Psoas muscle (tissue), 8 donors: ENCODE data around the gene TNIK. TPM values are rescaled to one million over a fixed set of nuclear protein-coding genes. Genes with fewer than 3 reads are reported as not detected.

Experiments used
- ATAC-seq, 4 donors: fragments of 200-7000 bp; cut with Tn5 transposase; one replicate each; pipeline ENCODE4 v1.9.1; 2020; ENCODE audit warnings: moderate library complexity in 3 of 4, mild to moderate bottlenecking in 2 of 4
- DNase-seq, 2 donors: peaks; one replicate each; pipeline ENCODE4 v3.0.0-alpha.2; 2020
- H3K27ac ChIP-seq: fragments of 200-600 bp; one replicate; pipeline ENCODE4 v1.8.0; 2022
- H3K27me3 ChIP-seq, 3 donors: fragments of 200-600 bp in 1 of 3; one replicate each; pipeline versions ENCODE4 v1.6.1 to v1.8.0; 2013 to 2022; ENCODE audit warnings: low read length in 2 of 3, mild to moderate bottlenecking in 2 of 3, moderate library complexity in 1 of 3; ENCODE audit not compliant: insufficient read depth in 3 of 3
- H3K36me3 ChIP-seq, 2 donors: fragments of 200-600 bp in 1 of 2; one replicate each; pipeline versions ENCODE4 v1.6.1 to v1.8.0; 2013 to 2022; ENCODE audit warnings: low read depth in 1 of 2, mild to moderate bottlenecking in 1 of 2, moderate library complexity in 1 of 2; ENCODE audit not compliant: insufficient read depth in 1 of 2
- H3K4me1 ChIP-seq: fragments of 200-600 bp; one replicate; pipeline ENCODE4 v1.8.0; 2022
- H3K4me3 ChIP-seq: fragments of 200-600 bp; one replicate; pipeline ENCODE4 v1.8.0; 2022; ENCODE audit warnings: mild to moderate bottlenecking
- H3K9me3 ChIP-seq: fragments of 200-600 bp; one replicate; pipeline ENCODE4 v1.8.0; 2022
- WGBS, 3 donors: extraction: QIAGEN DNeasy Blood & Tissue Kit; methylation state at CpG; one replicate each; pipeline versions ENCODE4 v1.1.6 to v1.1.7; 2013; 5-methylcytosine and 5-hydroxymethylcytosine counted together
- intact Hi-C, 2 donors: fragments of 100-400 bp; cut with DNase I; formaldehyde crosslinking; loops; one replicate each; pipeline versions ENCODE4 v1.11.0 to v1.14.2; 2022
- polyA plus RNA-seq, 3 donors: library from polyadenylated mRNA; stranded (reverse); fragments of 200-250 nt; gene quantifications; one replicate each; pipeline ENCODE4 v1.2.3, GENCODE V29; 2013
- total RNA-seq, 4 donors: library from RNA; stranded (reverse); fragmentation: NEBNext Ultra II Directional in 2 of 4; extraction: Animal tissue kit (Norgen Biotek cat#: 25700) in 2 of 4; gene quantifications; one replicate each; pipeline versions ENCODE4 v1.2.1 to v1.2.4, GENCODE V29; 2021 to 2023
- TF ChIP-seq, protein P1 (sequence below): fragments of 200-600 bp; IDR thresholded peaks from one replicate; pipeline ENCODE4 v1.8.0; 2022; ENCODE audit warnings: antibody characterized with exemption
- donor health status: healthy with polysubstance abuse.
- donor health status: DM: no; HTN: no; CAD: no; lungs with moderate emphysema.
- donor health status: Bipolar disorder and iron deficiency.
- donor health status: healthy.
- donor health status: DM: yes; HTN: yes; CAD: no.
- donor health status: DM: no; HTN: no; CAD: no.
- donor health status: DM: no; HTN: no; CAD: no.
- donor health status: DM: yes; HTN: yes; CAD: no.

The TNIK gene
- total and polyA plus RNA-seq, 7 donors: 9.9 to 32.4 (median 12.5) TPM

DNA sequence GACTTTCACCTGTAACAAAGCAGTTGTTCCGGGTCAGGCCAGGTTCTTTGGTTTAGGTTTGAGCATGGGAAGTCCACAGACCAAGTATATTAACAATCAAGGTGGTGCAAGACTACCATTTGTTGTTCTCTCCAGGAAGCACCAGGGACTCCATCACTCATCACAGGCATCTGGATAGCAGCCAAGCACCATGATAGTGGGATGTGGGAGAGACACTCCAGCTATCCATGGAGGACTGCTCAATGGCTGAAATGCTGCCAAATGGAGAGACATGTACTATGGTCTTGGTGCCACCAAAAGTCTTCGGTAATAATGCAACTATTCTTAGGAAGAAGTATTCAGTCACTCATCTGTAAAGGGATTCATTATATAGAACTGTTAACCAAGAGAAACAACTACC lies 143.0 kb downstream of the TNIK start:
- Histone ChIP-seq H3K27ac (peak overlapping the region; percentile 39), H3K27me3 (no peaks in the 10 kb centered on the region), H3K36me3 (no peaks in the 10 kb centered on the region), H3K4me3 (no peak overlapping the region), H3K4me1 (peaks cover 42% of the 10 kb centered on the region), H3K9me3 (no peaks in the 10 kb centered on the region)
- DNase-seq (no peak), ATAC-seq (peak in 1 of 4 donors; percentile 26)
- TF ChIP-seq, protein P1, sequence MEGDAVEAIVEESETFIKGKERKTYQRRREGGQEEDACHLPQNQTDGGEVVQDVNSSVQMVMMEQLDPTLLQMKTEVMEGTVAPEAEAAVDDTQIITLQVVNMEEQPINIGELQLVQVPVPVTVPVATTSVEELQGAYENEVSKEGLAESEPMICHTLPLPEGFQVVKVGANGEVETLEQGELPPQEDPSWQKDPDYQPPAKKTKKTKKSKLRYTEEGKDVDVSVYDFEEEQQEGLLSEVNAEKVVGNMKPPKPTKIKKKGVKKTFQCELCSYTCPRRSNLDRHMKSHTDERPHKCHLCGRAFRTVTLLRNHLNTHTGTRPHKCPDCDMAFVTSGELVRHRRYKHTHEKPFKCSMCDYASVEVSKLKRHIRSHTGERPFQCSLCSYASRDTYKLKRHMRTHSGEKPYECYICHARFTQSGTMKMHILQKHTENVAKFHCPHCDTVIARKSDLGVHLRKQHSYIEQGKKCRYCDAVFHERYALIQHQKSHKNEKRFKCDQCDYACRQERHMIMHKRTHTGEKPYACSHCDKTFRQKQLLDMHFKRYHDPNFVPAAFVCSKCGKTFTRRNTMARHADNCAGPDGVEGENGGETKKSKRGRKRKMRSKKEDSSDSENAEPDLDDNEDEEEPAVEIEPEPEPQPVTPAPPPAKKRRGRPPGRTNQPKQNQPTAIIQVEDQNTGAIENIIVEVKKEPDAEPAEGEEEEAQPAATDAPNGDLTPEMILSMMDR: no peak
- WGBS, 3 donors: 70 to 82% (median 77%) methylated on average over 2 of the region's 2 CpGs
- intact Hi-C loops: loop anchor here (2.0 to 10.0 kb wide), 2 partner anchors 26 to 122 kb away; no protein-coding TSS in a partner anchor

DNA sequence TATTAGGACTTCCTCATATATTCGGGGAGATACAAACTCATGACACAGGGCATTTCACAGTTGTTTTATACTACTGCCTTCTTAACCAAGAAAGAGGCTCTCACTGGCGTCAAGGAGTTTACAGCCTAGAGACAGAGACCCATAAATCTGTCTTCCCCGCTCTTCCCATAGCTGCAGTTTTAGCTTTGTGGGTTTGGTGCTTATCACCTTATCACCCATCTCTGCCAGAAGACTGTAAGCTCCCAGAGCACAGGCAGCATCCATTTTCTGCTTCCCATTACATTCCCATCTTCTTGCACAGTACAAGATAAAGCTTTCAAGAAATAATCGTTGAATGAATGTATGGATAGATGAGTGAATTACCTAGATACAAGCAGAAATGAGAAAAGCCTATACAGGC lies 144.3 kb downstream of the TNIK start:
- Histone ChIP-seq H3K27me3 (no peaks in the 10 kb centered on the region), H3K4me3 (no peak overlapping the region), H3K36me3 (no peaks in the 10 kb centered on the region), H3K27ac (no peak overlapping the region), H3K4me1 (peaks cover 37% of the 10 kb centered on the region), H3K9me3 (no peaks in the 10 kb centered on the region)
- no peak for ATAC-seq
- TF ChIP-seq, protein P1: no peak
- DNase-seq: no peak
- WGBS, 3 donors: 74 to 90% (median 79%) methylated on average over 4 of the region's 4 CpGs
- intact Hi-C loops: loop anchor here (2.0 to 10.0 kb wide), 2 partner anchors 25 to 121 kb away; no protein-coding TSS in a partner anchor

- intact Hi-C loops: loop anchor here in 1 of 2 donors (10.0 kb wide), 1 partner anchor 120 kb away; no protein-coding TSS in a partner anchor
- Histone ChIP-seq H3K9me3 (no peaks in the 10 kb centered on the region), H3K4me1 (peaks cover 31% of the 10 kb centered on the region), H3K4me3 (no peak overlapping the region), H3K27ac (no peak overlapping the region), H3K27me3 (no peaks in the 10 kb centered on the region), H3K36me3 (no peaks in the 10 kb centered on the region)
- DNase-seq: no peak
- 63 to 73% (median 64%) methylated on average over 2 of the region's 2 CpGs for WGBS, 3 donors
- TF ChIP-seq, protein P1: no peak
- ATAC-seq: no peak
Observed at GRCh38 chr3:171315101-171315500, 145.1 kb downstream of the TNIK start.

DNA sequence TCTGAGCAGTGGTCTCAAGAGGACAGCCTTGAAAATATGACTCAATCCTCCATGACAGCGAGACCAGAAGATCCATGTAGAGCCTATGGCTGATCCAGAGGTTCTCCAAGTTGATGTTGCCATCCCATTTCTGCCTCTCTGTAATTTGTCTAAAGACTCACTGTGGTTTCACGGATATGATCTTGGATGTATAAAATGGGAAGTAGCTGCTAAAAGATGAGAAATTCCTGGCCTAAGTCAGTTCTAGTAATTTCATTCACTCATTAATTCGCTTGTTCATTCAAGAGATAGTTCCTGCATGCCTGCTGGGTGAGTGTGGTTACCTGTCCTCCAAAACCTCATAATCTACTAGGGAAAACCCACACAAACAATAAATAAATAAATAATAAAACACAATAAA lies 145.9 kb downstream of the TNIK start:
- intact Hi-C loops: loop anchor here in 1 of 2 donors (10.0 kb wide), 1 partner anchor 120 kb away; no protein-coding TSS in a partner anchor
- Histone ChIP-seq H3K27ac (no peak overlapping the region), H3K36me3 (no peaks in the 10 kb centered on the region), H3K9me3 (no peaks in the 10 kb centered on the region), H3K4me3 (no peak overlapping the region), H3K4me1 (peaks cover 28% of the 10 kb centered on the region), H3K27me3 (no peaks in the 10 kb centered on the region)
- ATAC-seq (no peak), DNase-seq (no peak)
- WGBS, 3 donors: 96 to 100% (median 97%) methylated on average over 3 of the region's 3 CpGs
- TF ChIP-seq, protein P1: no peak

- H3K4me3 ChIP-seq: no peak overlapping the region
Observed at GRCh38 chr3:171313702-171314101, 146.5 kb downstream of the TNIK start.

More at GRCh38 chr3:171313702-171314101, 146.5 kb downstream of the TNIK start:
- ATAC-seq (no peak), DNase-seq (no peak)
- H3K36me3 ChIP-seq: no peaks in the 10 kb centered on the region
- no peak overlapping the region for H3K27ac ChIP-seq
- intact Hi-C loops: loop anchor here in 1 of 2 donors (10.0 kb wide), 1 partner anchor 119 kb away; no protein-coding TSS in a partner anchor
- no peaks in the 10 kb centered on the region for H3K27me3 ChIP-seq
- TF ChIP-seq, protein P1: no peak
- 88 to 90% (median 89%) methylated on average over 7 of the region's 7 CpGs for WGBS, 3 donors
- peaks cover 28% of the 10 kb centered on the region for H3K4me1 ChIP-seq
- no peaks in the 10 kb centered on the region for H3K9me3 ChIP-seq
